CD4-positive, alpha-beta T cell treated with Interleukin-15 for 1 hour (primary cell): ENCODE results near the gene SH3TC1.

Experiments
- DNase-seq: peaks from one replicate; pipeline ENCODE4 v3.0.0-alpha.2; 2020

SH3TC1 gene

DNA sequence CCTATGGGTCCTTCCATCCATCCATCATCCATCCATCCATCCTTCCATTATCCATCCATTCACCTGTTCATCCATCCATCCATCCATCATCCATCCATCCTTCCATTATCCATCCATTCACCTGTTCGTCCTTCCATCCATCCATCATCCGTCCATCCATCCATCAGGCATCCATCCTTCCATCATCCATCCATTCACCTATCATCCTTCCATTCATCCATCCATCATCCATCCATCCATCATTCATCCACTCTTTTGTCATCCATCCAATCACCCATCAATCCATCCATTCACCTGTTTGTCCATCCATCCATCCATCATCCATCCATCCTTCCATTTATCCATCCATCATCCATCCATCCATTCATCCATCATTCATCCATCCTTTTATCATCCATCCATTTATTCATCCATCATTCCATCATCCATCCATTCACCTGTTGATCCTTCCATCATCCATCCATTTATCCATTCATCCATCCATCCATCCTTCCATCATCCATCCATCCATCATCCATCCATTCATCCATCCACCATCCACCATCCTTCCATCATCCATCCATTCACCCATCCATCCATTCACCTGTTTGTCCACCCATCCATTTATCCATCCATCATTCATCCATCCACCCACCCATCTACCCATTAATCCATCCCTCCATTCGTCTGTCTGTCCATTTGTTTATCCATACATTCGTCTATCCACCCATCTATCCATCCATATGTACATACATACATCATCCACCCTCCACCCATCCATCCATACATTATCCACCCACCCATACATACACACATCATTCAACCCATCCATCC lies 34.8 kb downstream of the SH3TC1 start:
- no peak for DNase-seq

DNA sequence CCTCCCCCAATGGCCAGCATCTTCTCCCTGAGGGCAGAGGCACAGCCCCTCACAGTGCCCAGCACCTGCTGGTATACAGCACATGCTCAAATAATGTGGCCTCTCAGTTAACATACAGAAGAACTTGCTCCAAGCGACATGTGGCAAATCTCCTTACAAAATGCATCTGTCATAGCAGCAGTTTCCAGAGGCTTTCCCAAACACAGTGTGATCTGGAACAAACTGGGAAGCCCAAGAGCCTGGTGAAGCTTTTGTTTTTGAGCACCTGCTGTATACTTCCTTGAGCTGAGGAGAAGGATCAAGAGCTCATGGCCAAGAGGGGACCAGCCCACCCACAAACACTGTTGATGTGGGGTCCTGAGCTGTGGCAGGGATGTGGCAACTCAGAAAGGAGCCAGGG lies 35.6 kb downstream of the SH3TC1 start:
- no peak for DNase-seq

DNA sequence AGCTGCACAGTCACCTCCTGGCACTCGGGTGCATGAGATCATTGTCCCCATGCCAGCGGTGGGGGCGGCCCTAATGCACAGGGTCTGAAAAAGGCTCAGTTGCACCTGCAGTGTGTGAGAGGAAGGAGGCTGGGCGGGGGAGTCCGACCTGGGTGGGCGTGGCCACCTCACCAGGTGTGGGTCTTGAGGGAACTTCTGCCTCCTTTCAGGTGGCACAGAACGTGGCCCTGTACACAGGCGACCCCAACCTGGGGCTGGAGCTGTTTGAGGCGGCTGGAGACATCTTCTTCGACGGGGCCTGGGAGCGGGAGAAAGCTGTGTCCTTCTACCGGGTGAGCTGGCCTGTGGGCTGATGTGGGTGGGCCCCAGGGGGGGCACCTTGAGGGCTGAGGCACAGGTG lies 36.1 kb downstream of the SH3TC1 start:
- DNase-seq, result no peak

DNA sequence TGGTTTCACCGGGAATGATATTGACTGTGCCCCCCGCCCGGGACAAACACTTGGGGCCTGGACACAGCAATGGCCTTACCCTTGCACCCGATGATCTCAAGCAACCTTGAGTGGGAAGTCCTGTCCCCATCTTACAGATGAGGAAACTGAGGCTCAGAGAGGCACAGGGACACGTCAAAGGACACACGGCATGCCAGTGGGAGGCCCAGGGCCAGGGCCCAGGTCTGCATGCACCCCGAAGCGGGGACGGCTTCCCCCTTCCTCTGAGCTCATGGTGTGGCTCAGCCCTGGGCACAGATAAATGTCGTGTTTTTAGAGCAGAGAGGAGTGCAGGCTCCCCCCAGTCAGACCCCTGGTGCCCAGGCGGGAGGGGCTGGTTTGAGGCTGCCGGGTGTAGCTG lies 36.6 kb downstream of the SH3TC1 start:
- no peak for DNase-seq

DNA sequence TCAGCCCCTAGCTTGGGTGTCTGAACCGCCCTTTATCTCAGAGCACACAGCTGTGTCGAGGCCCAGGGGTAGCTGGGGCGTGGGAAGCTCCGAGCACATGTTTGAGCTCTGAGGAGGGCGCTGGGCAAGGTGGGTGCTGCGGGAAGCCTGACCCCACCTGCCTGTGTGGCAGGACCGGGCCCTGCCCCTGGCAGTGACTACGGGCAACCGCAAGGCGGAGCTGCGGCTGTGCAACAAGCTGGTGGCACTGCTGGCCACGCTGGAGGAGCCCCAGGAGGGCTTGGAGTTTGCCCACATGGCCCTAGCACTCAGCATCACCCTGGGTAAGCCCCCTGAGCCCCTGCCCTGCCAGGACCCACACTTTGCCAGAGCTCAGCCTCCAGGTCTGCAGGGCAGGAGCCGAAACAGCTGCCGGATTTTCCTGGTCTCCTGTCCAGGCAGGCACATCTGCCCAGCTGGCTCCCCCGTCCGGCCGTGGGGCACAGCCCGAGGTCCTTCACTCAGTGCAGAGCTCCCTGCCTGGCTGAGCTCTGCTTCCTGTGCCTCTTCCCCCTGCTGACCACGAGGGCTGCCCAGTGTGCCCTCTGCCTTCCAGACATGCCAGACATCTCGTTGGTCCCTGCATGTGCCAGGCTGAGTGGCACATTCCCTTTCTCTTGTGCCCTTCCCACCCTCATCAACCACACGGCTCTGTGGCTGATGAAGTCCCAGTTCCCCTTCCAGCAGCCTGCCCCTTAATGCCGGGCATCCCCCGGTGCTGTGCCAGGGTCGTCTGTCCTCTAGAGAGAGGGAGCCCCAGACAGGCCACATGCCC lies 37.2 kb downstream of the SH3TC1 start:
- no peak for DNase-seq

DNA sequence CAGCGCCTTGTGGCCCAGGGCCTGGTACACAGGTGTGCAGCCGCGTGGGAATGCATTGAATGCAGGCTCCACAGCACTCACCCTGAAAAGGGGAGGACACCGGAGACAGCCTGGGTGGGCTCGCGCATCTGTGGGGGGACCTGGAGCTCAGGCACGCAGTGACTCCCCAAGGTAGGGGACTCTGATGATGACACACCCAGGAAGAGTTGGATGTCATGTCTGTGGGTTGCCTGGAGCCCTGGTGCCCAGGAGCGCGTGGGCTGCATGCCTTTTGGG lies 37.8 kb downstream of the SH3TC1 start:
- no peak for DNase-seq

GRCh38 chr4:8237256-8237989 lies 38.3 kb downstream of the SH3TC1 start:
- DNase-seq, result no peak

- peak; percentile 49 for DNase-seq
Observed at GRCh38 chr4:8238036-8238511, 39.0 kb downstream of the SH3TC1 start.

DNA sequence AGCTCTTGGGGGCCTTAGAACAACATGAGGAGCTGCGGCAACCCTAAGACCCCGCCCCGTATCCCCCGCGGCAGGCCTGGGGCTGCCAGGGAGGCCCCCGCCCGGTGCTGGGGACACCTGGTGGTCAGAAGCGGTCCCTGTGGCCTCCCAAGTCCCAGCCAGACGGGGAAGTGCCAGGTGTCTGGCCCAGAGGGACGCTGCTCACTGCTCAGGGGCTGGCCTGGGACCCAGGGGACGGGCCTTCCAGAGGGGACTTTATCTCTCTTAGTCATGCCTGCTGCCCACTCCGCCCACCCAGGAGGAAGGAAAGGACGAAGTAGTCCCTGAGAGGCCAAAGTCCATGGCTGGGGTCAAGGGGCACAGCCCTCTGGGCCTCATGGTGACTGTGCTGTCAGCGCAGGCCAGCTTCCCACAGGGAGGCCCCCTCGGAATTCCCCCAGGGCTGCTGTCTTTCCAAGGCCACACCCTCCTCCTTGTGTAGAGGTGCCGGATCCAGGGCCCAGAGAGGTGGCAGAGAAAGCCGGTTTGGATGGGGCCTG lies 39.5 kb downstream of the SH3TC1 start:
- no peak for DNase-seq

- no peak for DNase-seq
Observed at GRCh38 chr4:8239226-8239625, 40.1 kb downstream of the SH3TC1 start.

DNA sequence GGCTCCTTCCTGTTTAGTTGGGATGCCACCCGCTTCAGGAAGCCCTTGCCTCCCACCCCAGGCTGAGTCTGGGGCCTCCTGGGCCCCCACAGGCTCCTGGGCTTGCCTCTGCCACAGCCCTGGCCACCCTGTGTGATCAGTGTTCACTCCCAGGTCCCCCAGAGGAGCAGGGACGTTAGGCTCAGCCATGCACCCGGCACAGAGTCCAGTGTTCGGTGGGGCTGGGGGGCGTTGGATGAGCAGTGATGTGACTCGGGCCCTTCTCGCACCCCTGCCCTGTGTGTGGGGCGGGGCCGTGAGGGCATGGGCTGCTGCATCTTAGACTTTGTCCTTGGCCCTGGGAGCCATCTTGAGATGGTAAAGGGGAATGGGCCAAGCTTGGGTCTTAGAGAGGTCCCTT lies 40.6 kb downstream of the SH3TC1 start:
- no peak for DNase-seq

- DNase-seq, result no peak
Observed at GRCh38 chr4:8240211-8241041, 41.3 kb downstream of the SH3TC1 start.

DNA sequence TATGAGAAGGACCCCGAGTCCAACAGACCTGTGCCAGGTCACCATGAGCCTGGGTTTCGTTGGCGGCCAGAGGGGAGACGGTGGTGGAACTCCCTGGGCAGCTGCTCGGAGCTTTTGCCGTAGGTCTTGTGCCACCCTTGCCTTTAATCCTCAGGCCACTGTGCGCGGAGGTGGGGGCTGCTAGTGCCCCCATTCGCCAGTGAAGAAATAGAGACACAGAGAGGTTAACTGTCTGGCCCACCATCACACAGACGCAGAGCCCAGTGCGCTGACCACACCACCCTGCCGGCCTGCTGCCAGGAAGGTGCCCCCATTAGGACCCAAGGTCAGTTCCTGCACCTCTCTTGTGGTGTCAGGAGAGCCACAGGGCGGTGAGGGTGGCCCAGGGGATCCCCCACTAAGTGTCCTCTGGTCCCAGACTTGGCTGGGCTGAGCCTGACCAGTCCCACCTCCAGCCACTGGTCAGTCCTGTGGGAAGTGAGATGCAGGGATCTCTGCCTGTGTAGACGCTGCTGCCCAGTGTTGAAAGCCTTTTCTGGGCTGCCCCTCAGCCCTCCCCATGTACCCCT lies 42.2 kb downstream of the SH3TC1 start:
- no peak for DNase-seq

GRCh38 chr4:8241895-8242696 lies 43.0 kb downstream of the SH3TC1 start:
- DNase-seq, result peak; percentile 57

GRCh38 chr4:8242782-8243560 lies 43.9 kb downstream of the SH3TC1 start:
- no peak for DNase-seq

DNA sequence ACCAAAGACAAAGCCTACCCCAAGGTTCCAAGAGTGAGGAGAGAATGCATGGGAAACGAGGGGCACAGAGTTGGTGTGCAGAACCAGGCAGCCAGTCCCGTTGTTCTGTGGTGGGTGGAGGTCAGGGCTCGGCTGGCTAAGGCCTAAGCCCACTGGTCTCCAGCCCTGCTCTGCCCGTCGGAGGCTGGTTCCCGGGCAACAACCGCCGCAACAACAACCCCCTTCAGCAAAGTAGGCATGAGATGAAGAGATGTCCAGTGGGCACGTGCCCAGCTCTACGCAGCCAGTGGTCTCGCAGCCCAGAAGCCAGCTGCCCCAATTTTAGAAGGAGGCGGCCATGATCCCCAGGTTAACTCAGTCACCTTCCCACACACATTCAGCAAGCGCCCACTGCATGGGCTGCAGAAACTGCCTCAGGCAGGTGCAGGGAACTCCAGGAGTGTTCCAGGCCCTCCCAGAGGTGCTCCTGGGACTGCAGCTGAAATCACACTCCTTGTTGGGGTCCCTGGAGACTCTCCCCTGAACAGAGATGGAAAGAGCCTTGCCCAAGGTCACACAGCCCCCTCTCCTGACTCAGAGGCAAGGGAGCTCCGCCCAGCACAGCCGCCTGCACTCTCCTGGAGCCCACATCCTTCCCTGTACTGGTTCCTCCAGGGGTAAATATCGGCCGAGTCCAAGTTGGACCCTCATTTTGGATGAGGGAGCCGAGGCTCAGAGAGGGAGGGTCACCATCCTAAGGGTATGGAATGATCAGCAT lies 45.1 kb downstream of the SH3TC1 start:
- no peak for DNase-seq

DNA sequence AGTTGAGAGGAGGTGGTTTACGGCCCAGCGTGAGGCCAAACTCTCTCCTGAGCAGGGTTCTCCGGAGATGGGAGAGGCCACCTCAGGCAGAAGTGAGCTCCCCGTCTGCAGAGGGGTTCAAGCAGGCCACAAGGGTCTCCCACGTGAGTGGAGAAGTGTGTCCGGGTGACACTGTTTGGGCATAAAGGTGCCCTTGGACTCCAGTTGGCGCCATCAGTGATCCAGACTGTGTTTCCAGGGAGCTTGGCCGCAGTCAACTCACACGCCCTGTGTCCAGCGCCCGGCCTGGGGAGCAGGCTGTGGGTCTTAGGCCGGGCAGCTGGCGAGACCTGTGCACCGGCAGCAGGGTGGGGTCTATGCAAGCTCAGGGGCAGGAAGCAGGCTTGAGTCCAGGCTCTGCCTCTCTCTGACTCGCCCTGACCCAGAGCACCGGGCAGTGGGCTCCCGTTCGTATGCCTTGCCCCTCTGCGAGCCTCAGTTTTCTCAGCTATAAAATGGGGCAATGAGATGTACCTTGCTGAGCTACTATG lies 45.9 kb downstream of the SH3TC1 start:
- no peak for DNase-seq

DNA sequence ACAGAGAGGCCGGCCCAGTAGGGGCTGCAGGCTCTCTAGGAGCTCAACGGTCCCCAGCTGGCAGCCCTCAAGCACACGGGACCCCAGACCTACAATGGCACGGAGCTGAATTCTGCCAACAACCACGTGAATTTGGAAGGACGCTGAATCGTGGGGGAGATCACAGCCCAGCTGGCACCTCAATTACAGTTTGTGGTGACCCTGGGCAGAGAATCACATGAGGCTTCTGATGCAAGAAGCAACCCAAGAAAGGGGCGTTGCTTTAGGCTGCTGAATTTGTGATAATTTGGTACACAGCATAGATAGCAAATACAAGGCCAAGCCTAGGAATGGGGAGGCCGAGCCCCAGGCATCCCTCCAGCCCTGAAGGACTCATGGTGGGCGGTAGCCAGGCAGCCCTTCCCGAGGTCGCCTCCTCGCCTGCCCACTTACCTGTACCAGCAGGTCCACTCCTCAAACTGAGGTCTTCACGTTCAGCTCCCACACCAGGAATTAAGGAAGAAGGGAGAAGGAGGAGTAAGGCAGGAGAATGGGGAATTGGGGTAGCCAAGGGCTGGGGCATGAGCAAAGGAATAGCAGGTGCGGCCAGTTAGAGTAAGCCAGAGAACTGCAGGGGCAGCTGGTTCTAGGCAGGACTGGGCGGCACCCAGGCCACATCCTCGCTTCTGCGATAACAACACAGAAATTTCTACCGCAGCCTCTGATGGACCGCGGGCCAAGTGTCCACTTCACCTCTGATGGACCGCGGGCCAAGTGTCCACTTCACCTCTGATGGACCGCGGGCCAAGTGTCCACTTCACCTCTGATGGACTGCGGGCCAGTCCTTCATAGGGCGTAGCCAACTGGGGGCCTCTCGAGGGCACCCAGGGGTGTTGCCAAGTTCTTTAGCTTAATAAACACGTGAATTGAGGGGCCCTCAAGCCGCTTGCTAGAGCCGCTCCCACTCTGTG lies 47.1 kb downstream of the SH3TC1 start:
- no peak for DNase-seq
